Omental fat pad (tissue), 4 donors: Measurements from ENCODE around the gene EML5. TPM values are rescaled to one million over a fixed set of nuclear protein-coding genes. Genes with fewer than 3 reads are reported as not detected.

ENCODE experiments used
- ATAC-seq: fragments of 150-250 bp; one replicate; pipeline ENCODE4 v1.9.1; 2016; ENCODE audit warnings: mild to moderate bottlenecking, moderate library complexity; ENCODE audit not compliant: low FRiP score
- DNase-seq: peaks from one replicate; pipeline ENCODE4 v3.0.0-alpha.2; 2019; ENCODE audit warnings: low spot score
- total RNA-seq, 4 donors: library from RNA; depleted of rRNA; stranded (reverse); fragments of >200 nt; gene quantifications; one replicate each; pipeline ENCODE4 v1.1.0, GENCODE V29; 2016
- TF ChIP-seq, protein P1 (sequence below), 3 donors: fragments of 450-650 bp; IDR thresholded peaks; one replicate each; pipeline ENCODE4 v1.5.1; 2016 to 2017; ENCODE audit warnings: antibody characterized with exemption in 3 of 3, mild to moderate bottlenecking in 3 of 3, moderate library complexity in 2 of 3

EML5 gene
- total RNA-seq, 4 donors from 2014 or later = 0.36 to 0.63 (median 0.47) TPM

GRCh38 chr14:88630565-88630964, 162.2 kb downstream of the EML5 start:
- TF ChIP-seq, protein P1, sequence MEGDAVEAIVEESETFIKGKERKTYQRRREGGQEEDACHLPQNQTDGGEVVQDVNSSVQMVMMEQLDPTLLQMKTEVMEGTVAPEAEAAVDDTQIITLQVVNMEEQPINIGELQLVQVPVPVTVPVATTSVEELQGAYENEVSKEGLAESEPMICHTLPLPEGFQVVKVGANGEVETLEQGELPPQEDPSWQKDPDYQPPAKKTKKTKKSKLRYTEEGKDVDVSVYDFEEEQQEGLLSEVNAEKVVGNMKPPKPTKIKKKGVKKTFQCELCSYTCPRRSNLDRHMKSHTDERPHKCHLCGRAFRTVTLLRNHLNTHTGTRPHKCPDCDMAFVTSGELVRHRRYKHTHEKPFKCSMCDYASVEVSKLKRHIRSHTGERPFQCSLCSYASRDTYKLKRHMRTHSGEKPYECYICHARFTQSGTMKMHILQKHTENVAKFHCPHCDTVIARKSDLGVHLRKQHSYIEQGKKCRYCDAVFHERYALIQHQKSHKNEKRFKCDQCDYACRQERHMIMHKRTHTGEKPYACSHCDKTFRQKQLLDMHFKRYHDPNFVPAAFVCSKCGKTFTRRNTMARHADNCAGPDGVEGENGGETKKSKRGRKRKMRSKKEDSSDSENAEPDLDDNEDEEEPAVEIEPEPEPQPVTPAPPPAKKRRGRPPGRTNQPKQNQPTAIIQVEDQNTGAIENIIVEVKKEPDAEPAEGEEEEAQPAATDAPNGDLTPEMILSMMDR (IDR thresholded peaks at IDR 0.05) = no peak
- DNase-seq (no peak), ATAC-seq (no peak)

DNA sequence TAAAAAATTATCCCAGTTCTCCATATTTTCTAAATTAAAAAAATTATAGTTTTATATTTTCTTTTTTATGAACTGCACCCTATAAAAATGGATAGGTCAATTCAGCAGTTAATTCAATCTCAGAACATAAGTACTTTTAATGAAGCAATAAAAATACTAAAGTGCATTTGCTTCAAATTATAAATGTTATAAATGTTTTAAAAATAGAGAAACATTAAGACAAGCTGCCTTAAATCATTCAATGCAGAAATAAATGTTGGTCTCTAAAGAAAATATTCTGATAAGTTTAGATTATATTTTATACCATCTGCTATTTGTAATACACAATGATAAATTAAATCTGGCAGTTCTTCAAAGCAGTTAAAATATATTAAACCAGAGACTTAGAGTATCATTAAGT, 164.3 kb downstream of the EML5 start:
- no peak for ATAC-seq
- TF ChIP-seq, protein P1 (IDR thresholded peaks at IDR 0.05) = no peak
- DNase-seq = no peak

DNA sequence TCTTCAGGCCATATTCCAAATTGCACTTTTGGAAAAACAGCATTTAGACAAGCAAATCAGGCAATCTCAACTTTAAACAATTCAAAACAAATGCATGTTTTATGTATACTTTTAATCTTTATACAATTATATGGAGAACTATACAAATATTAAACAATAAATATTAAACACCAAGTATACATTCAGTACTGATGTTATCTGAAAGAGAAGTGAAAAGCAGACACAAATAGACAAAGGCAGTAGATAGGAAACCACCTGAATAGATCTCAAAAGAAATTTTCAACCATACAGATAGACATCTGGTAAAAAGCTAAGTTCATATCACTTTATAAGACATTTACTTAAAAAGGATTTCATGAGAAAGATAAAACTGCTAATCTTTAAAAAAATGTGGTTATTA, 164.7 kb downstream of the EML5 start:
- DNase-seq = no peak
- TF ChIP-seq, protein P1 (IDR thresholded peaks at IDR 0.05) = no peak
- ATAC-seq = no peak

DNA sequence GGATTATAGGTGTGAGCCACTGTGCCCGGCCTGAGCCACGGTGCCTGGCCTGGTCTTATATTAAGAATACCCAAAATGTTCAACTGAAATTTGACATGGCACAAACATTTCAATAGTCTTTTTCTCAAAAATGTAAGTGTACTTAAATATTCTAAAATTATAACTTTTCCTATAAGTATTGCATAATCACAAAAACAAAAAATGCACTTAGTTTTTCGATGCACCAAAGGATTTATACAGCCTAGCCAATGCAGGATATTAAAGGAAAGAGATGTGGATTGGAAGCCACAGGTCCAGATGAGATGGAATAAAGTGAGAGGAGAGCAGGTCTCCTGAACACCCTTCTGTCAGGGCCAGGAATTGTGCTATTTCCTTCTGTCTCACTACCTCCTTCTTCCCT, 167.1 kb downstream of the EML5 start:
- no peak for ATAC-seq
- TF ChIP-seq, protein P1 (IDR thresholded peaks at IDR 0.05) = no peak
- no peak for DNase-seq

DNA sequence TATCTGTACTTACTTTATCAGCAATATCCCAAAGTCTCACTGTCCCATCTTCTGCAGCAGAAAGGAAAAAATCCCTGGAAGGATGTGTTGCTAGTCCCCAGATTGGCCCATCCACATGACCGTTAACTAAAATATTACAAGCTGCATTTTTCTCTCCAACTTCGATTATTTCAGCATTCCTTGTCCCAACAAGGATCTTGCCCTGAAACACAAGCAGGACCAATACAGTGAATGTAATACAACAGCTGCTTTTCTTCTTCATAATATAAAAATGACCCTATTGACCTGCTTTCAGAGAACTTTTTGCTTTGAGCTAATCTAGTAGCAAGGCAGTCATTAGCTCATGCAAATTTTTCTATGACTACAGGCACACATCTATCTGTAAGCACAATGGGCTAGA, 171.7 kb downstream of the EML5 start:
- no peak for ATAC-seq
- TF ChIP-seq, protein P1 (IDR thresholded peaks at IDR 0.05) = no peak
- DNase-seq = no peak

DNA sequence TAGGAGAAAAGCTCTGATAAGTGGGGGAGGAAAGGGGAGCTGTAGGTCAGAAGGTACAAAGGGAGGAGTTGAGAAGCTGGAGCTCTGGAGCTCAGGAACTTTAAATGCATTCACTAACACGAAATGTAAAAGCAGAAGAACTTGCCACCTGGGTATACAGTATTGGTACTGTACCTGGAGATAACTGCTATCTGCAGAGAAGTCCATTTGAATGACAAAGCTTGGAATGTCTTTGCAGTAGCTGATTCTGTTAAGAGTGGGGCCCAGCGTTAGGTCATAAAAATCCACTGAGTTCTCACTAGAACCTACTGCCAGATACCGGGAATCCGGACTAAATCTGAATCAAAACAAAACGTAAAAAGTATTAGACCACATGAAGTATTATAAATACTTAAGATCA, 174.3 kb downstream of the EML5 start:
- no peak for DNase-seq
- TF ChIP-seq, protein P1 (IDR thresholded peaks at IDR 0.05) = no peak
- no peak for ATAC-seq

DNA sequence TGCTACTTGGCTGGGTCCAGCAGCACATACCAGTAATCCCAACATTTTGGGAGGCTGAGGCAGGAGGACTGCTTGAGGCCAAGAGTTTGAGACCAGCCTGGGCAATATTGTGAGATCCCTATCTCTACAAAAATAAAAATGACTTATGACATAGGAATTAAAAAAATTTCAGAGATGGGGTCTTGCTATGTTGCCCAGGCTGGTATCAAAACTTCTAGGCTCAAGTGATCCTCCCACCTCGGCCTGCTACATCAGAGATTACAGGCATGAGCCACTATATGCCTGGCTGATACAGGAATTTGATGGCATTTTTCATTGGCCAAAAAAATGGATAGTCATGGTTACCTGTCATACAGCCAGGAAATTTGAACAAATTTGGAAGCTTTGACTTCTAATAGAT, 175.3 kb downstream of the EML5 start:
- DNase-seq (no peak), ATAC-seq (no peak)
- TF ChIP-seq, protein P1 (IDR thresholded peaks at IDR 0.05) = no peak
